Endothelial cell of umbilical vein (primary cell): ENCODE measurements around the gene CNPY3. TPM values are rescaled to one million over a fixed set of nuclear protein-coding genes. Genes with fewer than 3 reads are reported as not detected.

ENCODE experiments used
- BruUV-seq: library from RNA; stranded (reverse); fragments of 400-500 nt; replicated peaks from 2 replicates; lab custom pipeline; 2021; lab: Mats Ljungman, UMichigan
- CTCF ChIA-PET: fragments of 300-600, 350-600 bp; sonication (Branson Sonifier 250); formaldehyde crosslinking; loops from one replicate; lab custom pipeline; 2021; ENCODE audit warnings: antibody characterized with exemption, inconsistent platforms; lab: Charles Lee
- POLR2A ChIA-PET: fragments of 300-600, 350-600 bp; sonication (Branson Sonifier 250); formaldehyde crosslinking; loops from one replicate; lab custom pipeline; 2021; ENCODE audit warnings: antibody characterized with exemption, inconsistent platforms; lab: Charles Lee
- DNase-seq: peaks from one replicate; pipeline ENCODE4 v3.0.0-alpha.2; 2011; ENCODE audit warnings: low read depth, low spot score
- FAIRE-seq: peaks from 2 replicates; lab custom pipeline; 2011; peaks lifted over from hg19 to GRCh38; lab: Jason Lieb, UNC
- H2AFZ ChIP-seq: 2 replicates; pipeline ENCODE4 v1.6.0; 2012; ENCODE audit warnings: low read depth, low read length, control low read depth, inconsistent platforms
- H3K27ac ChIP-seq: 2 replicates; pipeline ENCODE4 v1.5.1; 2011; ENCODE audit warnings: low read depth, mild to moderate bottlenecking, control low read depth, low read length, moderate library complexity; ENCODE audit not compliant: insufficient read depth
- H3K27me3 ChIP-seq, 2 experiments: 2 replicates each; pipeline versions ENCODE4 v1.6.0 to v1.6.1; 2011; ENCODE audit warnings: low read length in 2 of 2, mixed read lengths in 1 of 2; ENCODE audit not compliant: control insufficient read depth in 2 of 2, insufficient read depth in 2 of 2
- H3K36me3 ChIP-seq, 2 experiments: 2 replicates in 1 of 2; 3 replicates in 1 of 2; pipeline ENCODE4 v1.5.1; 2011; ENCODE audit warnings: low read length in 2 of 2, mild to moderate bottlenecking in 1 of 2, moderate library complexity in 1 of 2; ENCODE audit not compliant: control insufficient read depth in 2 of 2, insufficient read depth in 2 of 2; ENCODE audit errors: extremely low read depth in 1 of 2
- H3K4me1 ChIP-seq: 3 replicates; pipeline ENCODE4 v1.5.1; 2011; ENCODE audit warnings: mild to moderate bottlenecking, low read length; ENCODE audit not compliant: control insufficient read depth, insufficient read depth; ENCODE audit errors: extremely low read depth
- H3K4me2 ChIP-seq: 2 replicates; pipeline ENCODE4 v1.6.1; 2011; ENCODE audit warnings: low read length, control low read depth, mixed read lengths; ENCODE audit not compliant: insufficient read depth
- H3K4me3 ChIP-seq, 3 experiments: fragments of 200-600 bp in 1 of 3; sonication (generic), shearing (Covaris generic) in 1 of 3; replicated peaks in 1 of 3; 2 replicates each; pipeline ENCODE4 v1.5.1; 2011 to 2016; ENCODE audit warnings: control low read depth in 3 of 3, low read length in 3 of 3, mild to moderate bottlenecking in 2 of 3, inconsistent platforms in 1 of 3, low read depth in 1 of 3, moderate library complexity in 1 of 3; ENCODE audit not compliant: insufficient read depth in 1 of 3
- H3K79me2 ChIP-seq: 2 replicates; pipeline ENCODE4 v1.6.0; 2012; ENCODE audit warnings: low read length, inconsistent platforms; ENCODE audit not compliant: control insufficient read depth, insufficient read depth
- H3K9ac ChIP-seq: replicated peaks from 2 replicates; pipeline ENCODE3; 2011; ENCODE audit warnings: low read length, control low read depth; ENCODE audit not compliant: insufficient read depth; ENCODE audit errors: extremely low read depth
- H3K9me1 ChIP-seq: replicated peaks from 3 replicates; pipeline ENCODE4 v1.6.0; 2011; ENCODE audit warnings: mild to moderate bottlenecking, low read length; ENCODE audit not compliant: control insufficient read depth, insufficient read depth; ENCODE audit errors: extremely low read depth
- H3K9me3 ChIP-seq: replicated peaks from 2 replicates; pipeline ENCODE4 v1.5.1; 2012; ENCODE audit warnings: low read length, inconsistent platforms; ENCODE audit not compliant: control insufficient read depth, insufficient read depth
- H4K20me1 ChIP-seq: replicated peaks from 2 replicates; pipeline ENCODE3; 2011; ENCODE audit warnings: mild to moderate bottlenecking, low read length; ENCODE audit not compliant: control insufficient read depth, insufficient read depth; ENCODE audit errors: extremely low read depth
- CTCF ChIP-seq, 2 donors: IDR thresholded peaks; 1 replicate in 1 of 2; 2 replicates in 1 of 2; pipeline ENCODE4 v1.5.1; 2011; ENCODE audit warnings: low read length in 2 of 2, mild to moderate bottlenecking in 2 of 2, moderate library complexity in 2 of 2, control low read depth in 1 of 2, inconsistent platforms in 1 of 2, low read depth in 1 of 2; ENCODE audit not compliant: insufficient read depth in 1 of 2; ENCODE audit errors: extremely low read depth in 1 of 2
- EZH2 ChIP-seq: IDR thresholded peaks from 2 replicates; pipeline ENCODE4 v1.6.1; 2012; ENCODE audit warnings: borderline replicate concordance, low read depth, mild to moderate bottlenecking, moderate library complexity, low read length, inconsistent platforms; ENCODE audit not compliant: severe bottlenecking
- FOS ChIP-seq: IDR thresholded peaks from 2 replicates; pipeline ENCODE4 v1.6.1; 2011; ENCODE audit warnings: mild to moderate bottlenecking, low read length, moderate library complexity, borderline replicate concordance; ENCODE audit not compliant: insufficient read depth
- GATA2 ChIP-seq: IDR thresholded peaks from 2 replicates; pipeline ENCODE4 v1.7.0; 2011; ENCODE audit warnings: low read depth, mild to moderate bottlenecking, moderate library complexity, mixed read lengths, low read length; ENCODE audit not compliant: insufficient read length, insufficient read depth
- JUN ChIP-seq: IDR thresholded peaks from 2 replicates; pipeline ENCODE4 v1.6.1; 2011; ENCODE audit warnings: borderline replicate concordance, low read depth; ENCODE audit not compliant: insufficient read length, insufficient read depth
- MAX ChIP-seq: IDR thresholded peaks from 2 replicates; pipeline ENCODE4 v1.6.1; 2011; ENCODE audit not compliant: insufficient read depth, insufficient read length
- MYC ChIP-seq: IDR thresholded peaks from one replicate; pipeline ENCODE4 v1.6.1; 2011; ENCODE audit warnings: mild to moderate bottlenecking, low read depth, low read length
- POLR2A ChIP-seq: IDR thresholded peaks from 2 replicates; pipeline ENCODE4 v1.6.1; 2012; ENCODE audit warnings: low read depth, mild to moderate bottlenecking, control low read depth, low read length
- POLR2AphosphoS5 ChIP-seq: IDR thresholded peaks from 2 replicates; pipeline ENCODE4 v1.6.1; 2012; ENCODE audit warnings: low read depth, mild to moderate bottlenecking, control low read depth, low read length, moderate library complexity; ENCODE audit not compliant: insufficient read depth
- dilution Hi-C: fragments of 300-500 bp; cut with MboI; formaldehyde crosslinking; loops from one replicate; pipeline ENCODE4 v1.15.0; 2019; ENCODE audit warnings: low sequenced_read_pairs; ENCODE audit not compliant: extremely low pct_ligation_motif_present
- intact Hi-C: fragments of 100-400 bp; cut with micrococcal nuclease; formaldehyde crosslinking; loops from one replicate; pipeline ENCODE4 v1.10.0; 2022
- polyA plus RNA-seq, 4 experiments: library from polyadenylated mRNA; depleted of rRNA in 3 of 4; stranded (reverse) in 3 of 4; unstranded in 1 of 4; fragments of >200 nt; gene quantifications; 2 replicates each; pipeline versions ENCODE4 v1.2.1 to v1.2.3, GENCODE V29; 2011 to 2012; ENCODE audit warnings: missing spikeins in 1 of 4
- total RNA-seq: library from RNA; stranded (reverse); gene quantifications from 2 replicates; pipeline ENCODE4 v1.2.3, GENCODE V29; 2021

The CNPY3 gene
- total and polyA plus RNA-seq, 2 donors (not counting 3 experiments of a cell fraction or from before 2014, with no cell fraction given) = 40.8 to 53.1 TPM

GRCh38 chr6:42958125-42958524, 28.8 kb downstream of the CNPY3 start:
- ChIA-PET CTCF (no interaction called here), POLR2A (no interaction called here)
- H3K9me1 ChIP-seq = no peaks in the 10 kb centered on the region
- no peaks in the 10 kb centered on the region for H3K27me3 ChIP-seq
- dilution Hi-C loops = no loop called here
- peaks cover 10% of the 10 kb centered on the region for H3K4me1 ChIP-seq
- H3K9me3 ChIP-seq = no peaks in the 10 kb centered on the region
- H3K4me2 ChIP-seq = no peak overlapping the region
- FAIRE-seq (no peak), DNase-seq (no peak)
- H3K9ac ChIP-seq = no peak overlapping the region
- H3K4me3 ChIP-seq = no peak overlapping the region
- no peak overlapping the region for H2AFZ ChIP-seq
- no peak for TF ChIP-seq EZH2
- TF ChIP-seq FOS = no peak
- no peak for TF ChIP-seq MYC
- TF ChIP-seq POLR2A = no peak
- TF ChIP-seq JUN = no peak
- TF ChIP-seq GATA2 = no peak
- TF ChIP-seq CTCF (IDR thresholded peaks at IDR 0.05; ENCODE audit: extremely low read depth in 1 of 2, insufficient read depth in 1 of 2, low read depth in 1 of 2, low read length in 2 of 2) = no peak
- TF ChIP-seq POLR2AphosphoS5 = no peak
- TF ChIP-seq MAX = no peak
- no peaks in the 10 kb centered on the region for H4K20me1 ChIP-seq
- intact Hi-C loops = no loop called here
- H3K79me2 ChIP-seq = no peaks in the 10 kb centered on the region
- peaks cover 0 to 6% of the 10 kb centered on the region in 2 experiments for H3K36me3 ChIP-seq
- BruUV-seq = no TSS peak
- H3K27ac ChIP-seq = no peak overlapping the region
